Ishikawa (cell line): ENCODE data around the gene EP400.

Source experiments
- CEBPB ChIP-seq: IDR thresholded peaks from 2 replicates; pipeline ENCODE4 v1.6.1; 2012
- CREB1 ChIP-seq: IDR thresholded peaks from 2 replicates; pipeline ENCODE4 v1.6.1; 2012; ENCODE audit warnings: low read depth
- EGR1 ChIP-seq: IDR thresholded peaks from 2 replicates; pipeline ENCODE4 v1.6.1; 2012
- EP300 ChIP-seq: IDR thresholded peaks from 2 replicates; pipeline ENCODE4 v1.6.1; 2012; ENCODE audit warnings: borderline replicate concordance
- FOXM1 ChIP-seq: IDR thresholded peaks from 2 replicates; pipeline ENCODE4 v1.6.1; 2012; ENCODE audit warnings: low read depth, borderline replicate concordance
- MAX ChIP-seq: IDR thresholded peaks from 2 replicates; pipeline ENCODE4 v1.6.1; 2012
- NFIC ChIP-seq: IDR thresholded peaks from 2 replicates; pipeline ENCODE4 v1.6.1; 2012
- RAD21 ChIP-seq: IDR thresholded peaks from 2 replicates; pipeline ENCODE4 v1.6.1; 2012; ENCODE audit warnings: low read depth
- REST ChIP-seq: IDR thresholded peaks from 2 replicates; pipeline ENCODE4 v1.6.1; 2012; ENCODE audit warnings: low read depth, mild to moderate bottlenecking
- TAF1 ChIP-seq: IDR thresholded peaks from 2 replicates; pipeline ENCODE4 v1.6.1; 2012; ENCODE audit warnings: low read depth, mild to moderate bottlenecking
- TCF12 ChIP-seq: IDR thresholded peaks from 2 replicates; pipeline ENCODE4 v1.6.1; 2012; ENCODE audit warnings: low read depth
- TEAD4 ChIP-seq: IDR thresholded peaks from 2 replicates; pipeline ENCODE4 v1.6.1; 2012
- USF1 ChIP-seq: IDR thresholded peaks from 2 replicates; pipeline ENCODE4 v1.6.1; 2012
- YY1 ChIP-seq: IDR thresholded peaks from 2 replicates; pipeline ENCODE4 v1.6.1; 2012; ENCODE audit warnings: low read depth
- ZBTB7A ChIP-seq: IDR thresholded peaks from 2 replicates; pipeline ENCODE4 v1.6.1; 2012; ENCODE audit warnings: low read depth

Gene EP400

GRCh38 chr12:132012919-132013568 lies 63.3 kb downstream of the EP400 start:
- TF ChIP-seq TAF1 (no peak), EP300 (no peak), TEAD4 (no peak), USF1 (no peak), FOXM1 (no peak), CREB1 (no peak), CEBPB (no peak), TCF12 (no peak)

GRCh38 chr12:132014092-132014914 lies 64.6 kb downstream of the EP400 start:
- no peak for TF ChIP-seq NFIC
- no peak for TF ChIP-seq MAX
- no peak for TF ChIP-seq TAF1
- no peak for TF ChIP-seq RAD21
- TF ChIP-seq EGR1 = no peak
- TF ChIP-seq TCF12 = no peak
- no peak for TF ChIP-seq CEBPB
- no peak for TF ChIP-seq ZBTB7A
- TF ChIP-seq USF1 = no peak

GRCh38 chr12:132014915-132015280 lies 65.2 kb downstream of the EP400 start:
- no peak for TF ChIP-seq EP300
- no peak for TF ChIP-seq EGR1
- TF ChIP-seq ZBTB7A = no peak
- TF ChIP-seq USF1 = no peak
- no peak for TF ChIP-seq NFIC
- no peak for TF ChIP-seq REST
- TF ChIP-seq FOXM1 = no peak

- no peak for TF ChIP-seq USF1
- no peak for TF ChIP-seq FOXM1
- no peak for TF ChIP-seq TCF12
- TF ChIP-seq MAX = no peak
- no peak for TF ChIP-seq TAF1
Observed at GRCh38 chr12:132015686-132016430, 66.1 kb downstream of the EP400 start.

- TF ChIP-seq ZBTB7A = no peak
- no peak for TF ChIP-seq TCF12
- no peak for TF ChIP-seq YY1
- no peak for TF ChIP-seq RAD21
- TF ChIP-seq NFIC = no peak
- TF ChIP-seq TAF1 = no peak
- TF ChIP-seq CEBPB = no peak
- no peak for TF ChIP-seq EP300
- no peak for TF ChIP-seq CREB1
- no peak for TF ChIP-seq USF1
- TF ChIP-seq MAX = no peak
Observed at GRCh38 chr12:132018193-132018916, 68.6 kb downstream of the EP400 start.
